Glomerular visceral epithelial cell (primary cell): ENCODE measurements around the gene CHD1.
"Not testable (repeated sequence)": the region's sequence is repeated elsewhere in the genome, so short reads cannot be mapped to it uniquely, and the experiment has no call there.

Experiments
- DNase-seq: peaks from one replicate; pipeline ENCODE4 v3.0.0-alpha.2; 2016; ENCODE audit errors: extremely low spot score

CHD1 gene

DNA sequence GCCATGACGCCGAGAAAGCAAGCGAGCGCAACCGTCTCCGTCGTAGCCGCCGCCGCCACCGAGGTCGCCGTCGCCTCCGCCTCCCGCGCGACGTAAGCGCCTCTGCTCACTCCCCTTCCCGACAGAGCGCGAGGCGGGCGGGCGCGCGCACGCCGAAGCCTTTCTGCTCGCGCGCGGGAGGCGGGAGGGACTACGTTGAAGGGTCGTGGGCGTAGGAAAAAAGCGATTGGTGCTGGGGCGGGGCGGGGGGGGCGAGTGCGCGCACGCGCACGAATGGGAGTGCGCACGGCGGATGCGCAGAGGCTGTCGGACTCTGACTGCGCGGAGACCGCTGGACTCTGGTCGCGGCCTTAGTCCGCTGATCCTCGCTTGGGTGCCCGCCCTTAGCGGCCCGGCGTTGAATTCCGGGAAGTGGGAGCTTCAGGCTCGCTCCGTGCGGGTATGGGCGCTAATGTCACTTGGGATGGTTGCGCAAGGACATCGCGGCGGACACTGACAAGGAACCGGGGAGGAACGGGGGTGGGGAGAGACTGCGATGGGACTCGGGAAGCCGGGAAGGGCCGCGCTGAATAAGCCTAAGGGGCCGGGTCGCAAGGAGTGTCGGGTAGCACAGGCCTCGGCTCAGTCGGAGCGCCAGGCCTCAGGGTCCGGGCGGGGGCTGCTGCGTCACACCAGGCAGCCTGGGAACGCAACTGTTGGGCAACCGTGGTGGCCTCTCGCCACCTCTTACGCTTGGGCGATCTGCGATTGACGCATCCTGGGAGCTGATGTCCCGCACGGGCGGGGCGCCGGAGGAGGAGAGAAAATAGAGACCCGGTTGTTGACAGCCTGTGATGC, at the start of gene CHD1:
TSS of gene CHD1 (minus strand) at position 135 of the 837 bp plus-strand sequence. CDS start 2,621 bp downstream, outside the sequence.
- peak; percentile 99 for DNase-seq

DNA sequence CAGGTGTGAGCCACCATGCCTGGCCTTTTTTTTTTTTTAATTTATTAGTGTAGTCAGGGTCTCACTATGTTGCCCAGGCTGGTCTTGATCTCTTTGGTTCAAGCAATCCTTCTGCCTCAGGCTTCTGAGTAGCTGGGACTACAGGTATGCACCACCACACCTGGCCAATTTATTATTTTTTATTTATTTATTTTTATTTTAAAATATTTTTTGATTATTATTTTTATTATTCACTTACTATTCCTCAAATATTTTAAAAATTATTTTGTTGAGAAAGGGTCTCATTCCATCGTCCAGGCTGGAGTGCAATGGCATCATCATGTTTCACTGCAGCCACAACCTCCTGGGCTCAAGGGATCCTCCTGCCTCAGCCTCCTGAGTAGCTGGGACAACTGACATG, 49.7 kb upstream of the CHD1 start:
- DNase-seq: no peak

DNA sequence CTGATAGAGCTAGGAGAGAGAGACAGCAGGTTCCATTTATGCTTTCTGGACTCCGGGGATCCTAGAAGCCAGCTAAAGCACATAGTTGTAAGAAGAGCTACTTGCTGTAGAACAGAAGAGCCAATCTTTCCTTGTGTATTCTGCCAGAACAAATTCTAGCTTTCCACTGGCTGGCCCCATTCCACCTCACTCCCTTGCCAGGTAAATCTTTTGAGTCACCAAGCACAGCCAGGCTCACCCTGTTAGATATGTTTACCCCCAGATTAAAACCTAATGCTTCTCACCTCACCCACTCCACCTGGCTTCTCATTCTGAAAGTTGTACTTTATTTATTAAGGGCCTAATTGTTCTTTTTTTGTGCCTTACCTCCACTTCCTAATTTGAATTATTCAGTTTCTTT, 48.9 kb upstream of the CHD1 start:
- DNase-seq: no peak

DNA sequence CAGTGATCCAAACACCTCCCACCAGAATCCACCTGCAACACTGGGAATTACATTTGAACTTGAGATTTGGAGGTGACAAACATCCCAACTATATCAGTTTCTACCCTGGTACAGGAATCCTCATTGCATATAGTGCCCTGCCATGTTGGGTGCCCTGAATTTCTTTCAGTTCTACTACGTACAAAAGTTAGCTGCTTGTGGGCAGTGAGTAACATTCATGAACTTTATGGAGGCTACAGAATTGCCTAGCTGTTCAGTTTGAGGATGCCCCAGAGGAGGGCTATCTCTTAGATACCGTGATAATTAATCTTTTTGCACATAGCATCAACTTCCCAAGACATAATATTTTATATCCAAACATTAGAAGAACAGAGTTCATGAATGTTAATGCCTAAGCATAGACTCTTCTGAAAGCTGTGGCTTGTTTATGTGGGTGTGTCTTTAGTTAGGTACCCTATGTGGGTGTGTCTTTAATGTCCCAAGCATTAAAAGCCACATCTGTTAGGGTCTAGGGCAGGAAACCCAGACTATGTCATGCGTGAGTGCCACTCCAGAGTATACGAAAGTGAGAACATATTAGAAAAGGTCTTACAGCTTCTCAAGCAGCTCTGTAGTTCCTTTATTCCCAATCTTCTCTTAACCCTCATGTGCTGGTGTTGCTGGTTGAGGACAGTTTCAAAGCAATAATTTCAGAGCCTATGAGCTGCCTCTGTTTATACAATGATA, 47.0 kb upstream of the CHD1 start:
- DNase-seq: no peak

DNA sequence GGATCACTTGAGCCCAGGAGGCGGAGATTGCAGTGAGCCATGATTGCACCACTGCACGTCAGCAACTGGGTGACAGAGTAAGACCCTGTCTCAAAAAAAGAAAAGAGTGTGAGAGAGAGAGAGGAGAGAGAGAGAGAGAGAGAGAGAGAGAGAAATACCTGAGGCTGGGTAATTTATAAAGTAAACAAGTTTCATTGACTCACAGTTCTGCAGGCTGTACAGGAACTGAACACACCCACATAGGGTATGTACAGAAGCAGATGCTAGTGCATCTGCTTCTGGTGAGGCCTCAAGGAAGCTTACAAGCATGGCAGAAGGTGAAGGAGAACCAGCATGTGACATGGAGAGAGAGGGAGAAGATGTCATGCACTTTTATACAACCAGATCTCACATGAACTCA, 46.4 kb upstream of the CHD1 start:
- DNase-seq: no peak

DNA sequence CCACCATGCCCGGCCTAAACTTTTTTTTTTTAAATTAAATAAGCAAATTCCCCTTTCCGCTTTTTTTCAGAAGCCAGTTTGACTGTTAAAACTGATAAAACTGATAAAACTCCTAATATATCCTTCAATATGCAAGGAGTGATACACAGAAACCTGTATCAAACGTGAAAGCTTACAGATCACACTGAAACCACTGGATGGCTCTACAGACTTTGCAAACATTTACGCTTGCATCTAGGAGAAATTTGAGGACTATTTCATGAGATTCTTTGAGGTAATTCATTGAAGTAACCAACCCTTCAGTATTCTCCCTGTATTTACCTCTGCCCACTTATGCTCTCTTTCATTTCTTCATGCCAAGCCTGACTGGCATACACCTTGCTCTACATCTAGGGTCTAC, 40.6 kb upstream of the CHD1 start:
- DNase-seq: no peak

DNA sequence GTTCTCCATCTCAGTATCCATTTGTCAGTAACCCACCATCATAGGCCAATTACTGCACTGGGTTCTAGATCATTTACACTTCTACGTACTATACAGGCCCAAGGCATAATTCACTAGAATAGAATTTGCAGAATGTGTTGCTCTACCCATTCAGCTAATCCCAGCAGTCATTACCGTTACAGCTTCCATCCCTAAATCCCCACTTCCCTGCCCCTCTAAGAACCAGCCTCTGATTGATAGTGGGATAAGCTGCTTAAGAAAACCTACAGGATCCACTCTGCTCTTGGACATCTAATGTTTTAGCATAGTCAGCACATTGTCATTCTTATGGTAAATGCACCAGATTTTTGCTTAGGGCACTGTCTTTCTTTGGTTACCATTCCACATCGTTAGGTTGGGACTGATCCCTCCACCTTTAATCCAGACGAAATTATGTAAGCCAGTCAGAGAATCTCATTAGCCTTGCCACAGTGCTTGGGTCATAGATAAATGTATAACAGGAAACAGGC, 39.3 kb upstream of the CHD1 start:
- no peak for DNase-seq

DNA sequence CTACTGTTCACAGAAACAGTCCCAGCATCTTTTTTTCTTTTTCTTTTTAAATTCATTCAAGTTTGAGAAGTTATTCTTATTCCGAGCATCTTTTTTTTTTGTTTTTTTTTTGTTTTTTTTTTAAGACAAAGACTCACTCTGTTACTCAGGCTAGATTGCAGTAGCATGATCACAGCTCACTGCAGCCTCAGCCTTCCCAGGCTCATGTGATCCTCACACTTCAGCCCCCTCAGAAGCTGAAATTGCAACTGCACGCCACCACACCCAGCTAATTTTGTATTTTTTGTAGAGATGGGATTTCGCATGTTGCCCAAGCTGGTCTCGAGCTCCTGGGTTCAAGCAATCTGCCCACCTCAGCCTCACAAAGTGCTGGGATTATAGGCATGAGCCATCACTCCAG, 36.4 kb upstream of the CHD1 start:
- DNase-seq: no peak

DNA sequence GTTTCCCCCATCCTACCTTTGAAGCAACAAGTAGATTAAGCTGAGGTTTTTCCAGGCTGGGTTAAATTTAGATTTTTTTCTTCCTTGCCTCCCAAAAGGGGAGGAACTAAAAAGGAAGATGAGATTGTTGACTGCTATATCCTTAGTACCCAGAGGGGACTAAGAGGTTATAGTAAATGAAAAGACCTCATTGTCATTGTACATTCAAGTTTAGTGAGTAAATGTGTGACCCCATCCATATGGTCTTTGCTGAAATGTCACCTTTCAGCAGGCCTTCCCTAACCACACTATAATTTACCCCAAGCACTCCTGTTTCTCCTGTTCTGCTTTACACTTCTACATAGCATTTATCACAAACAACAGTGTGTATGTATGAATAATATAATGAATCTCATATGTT, 35.8 kb upstream of the CHD1 start:
- DNase-seq: no peak

DNA sequence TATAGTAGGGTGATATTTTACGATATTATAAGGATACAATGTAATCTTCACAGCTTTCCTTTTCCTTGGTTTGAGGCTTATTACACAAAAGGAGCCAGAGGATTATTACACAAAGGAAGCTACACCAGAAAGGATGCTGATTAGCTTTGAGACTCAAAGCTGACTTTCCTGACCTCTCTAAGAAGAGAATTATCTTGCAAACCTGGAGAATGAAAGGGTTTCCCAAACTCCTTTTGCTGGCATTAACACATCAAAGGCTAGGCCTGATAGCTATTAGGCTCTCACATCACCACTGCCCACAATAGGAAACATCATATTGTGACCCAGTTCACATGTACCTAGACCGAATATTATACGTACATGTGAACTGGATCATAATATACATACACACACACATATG, 34.2 kb upstream of the CHD1 start:
- no peak for DNase-seq

DNA sequence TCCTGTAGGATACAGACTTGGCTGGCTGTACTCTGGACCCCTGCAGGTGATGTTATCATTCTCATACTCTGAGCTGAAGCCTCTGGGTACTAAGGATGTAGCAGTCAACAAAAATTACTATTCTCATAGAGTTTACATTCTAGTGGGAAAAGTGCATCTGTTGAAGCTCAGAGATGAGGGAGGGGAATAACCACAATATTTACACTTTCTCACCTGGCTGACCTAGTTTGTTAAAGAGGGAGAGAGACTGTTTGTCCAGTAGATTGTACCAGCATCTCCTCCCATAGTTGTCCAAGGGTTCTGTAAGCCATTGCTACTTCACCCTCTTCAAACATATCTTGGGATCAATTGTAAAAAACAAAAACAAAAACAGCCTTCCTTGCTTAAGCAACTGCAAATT, 33.8 kb upstream of the CHD1 start:
- no peak for DNase-seq

DNA sequence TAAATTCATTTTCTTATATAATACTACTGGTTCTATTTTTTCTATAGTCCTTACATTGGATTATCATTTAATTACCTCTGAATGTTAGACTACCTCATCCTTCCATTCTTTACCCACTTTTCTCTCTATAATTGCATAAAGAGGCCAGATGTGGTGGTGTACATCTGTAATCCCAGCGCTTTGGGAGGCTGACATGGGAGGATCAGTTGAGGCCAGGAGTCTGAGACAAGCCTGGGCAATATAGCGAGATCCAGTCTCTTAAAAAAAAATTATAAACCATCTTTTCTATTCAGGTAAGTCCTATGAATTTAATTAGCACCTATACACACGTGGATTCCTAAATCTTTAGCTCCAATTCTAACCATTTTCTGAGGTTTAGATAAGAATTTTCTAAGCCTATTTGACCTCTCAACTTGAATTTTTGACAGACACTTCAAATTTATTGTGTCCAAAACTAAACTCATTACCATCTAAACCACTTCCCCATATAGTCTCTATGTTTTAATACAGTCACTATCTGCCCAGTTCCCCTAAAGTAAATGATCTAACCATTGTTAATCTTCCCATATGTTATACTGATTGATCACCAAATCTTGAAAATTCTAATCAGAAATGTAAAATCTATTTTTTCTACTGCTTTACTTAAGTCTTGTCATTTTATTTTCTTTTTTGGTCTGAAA, 33.0 kb upstream of the CHD1 start:
- DNase-seq: no peak

DNA sequence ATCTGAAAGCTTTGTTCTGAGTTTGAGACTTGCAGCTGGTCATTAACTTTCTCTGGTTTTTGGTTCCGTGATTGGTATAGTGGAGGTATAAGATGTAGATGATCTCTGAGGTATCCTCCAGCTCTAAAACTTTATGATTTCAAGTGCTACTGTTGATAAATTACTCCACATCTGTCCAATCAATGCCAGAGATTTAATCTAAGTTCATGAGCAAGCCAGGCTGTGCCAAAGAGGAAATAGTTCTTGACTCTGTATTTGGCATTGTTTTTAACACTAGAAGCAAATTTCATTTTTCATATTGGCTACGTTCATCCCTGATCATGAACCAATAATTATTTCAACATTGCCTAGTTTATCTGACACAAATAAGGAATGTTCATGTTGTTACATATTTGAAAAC, 28.5 kb upstream of the CHD1 start:
- DNase-seq: no peak

DNA sequence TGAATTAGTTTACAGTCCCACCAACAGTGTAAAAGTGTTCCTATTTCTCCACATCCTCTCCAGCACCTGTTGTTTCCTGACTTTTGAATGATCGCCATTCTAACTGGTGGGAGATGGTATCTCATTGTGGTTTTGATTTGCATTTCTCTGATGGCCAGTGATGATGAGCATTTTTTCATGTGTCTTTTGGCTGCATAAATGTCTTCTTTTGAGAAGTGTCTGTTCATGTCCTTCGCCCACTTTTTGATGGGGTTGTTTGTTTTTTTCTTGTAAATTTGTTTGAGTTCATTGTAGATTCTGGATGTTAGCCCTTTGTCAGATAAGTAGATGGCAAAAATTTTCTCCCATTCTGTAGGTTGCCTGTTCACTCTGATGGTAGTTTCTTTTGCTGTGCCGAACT, 27.1 kb upstream of the CHD1 start:
- not testable (repeated sequence) for DNase-seq

DNA sequence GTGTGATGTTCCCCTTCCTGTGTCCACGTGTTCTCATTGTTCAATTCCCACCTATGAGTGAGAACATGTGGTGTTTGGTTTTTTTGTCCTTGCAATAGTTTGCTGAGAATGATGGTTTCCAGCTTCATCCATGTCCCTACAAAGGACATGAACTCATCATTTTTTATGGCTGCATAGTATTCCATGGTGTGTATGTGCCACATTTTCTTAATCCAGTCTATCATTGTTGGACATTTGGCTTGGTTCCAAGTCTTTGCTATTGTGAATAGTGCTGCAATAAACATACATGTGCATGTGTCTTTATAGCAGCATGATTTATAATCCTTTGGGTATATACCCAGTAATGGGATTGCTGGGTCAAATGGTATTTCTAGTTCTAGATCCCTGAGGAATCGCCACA, 26.7 kb upstream of the CHD1 start:
- DNase-seq: not testable (repeated sequence)

DNA sequence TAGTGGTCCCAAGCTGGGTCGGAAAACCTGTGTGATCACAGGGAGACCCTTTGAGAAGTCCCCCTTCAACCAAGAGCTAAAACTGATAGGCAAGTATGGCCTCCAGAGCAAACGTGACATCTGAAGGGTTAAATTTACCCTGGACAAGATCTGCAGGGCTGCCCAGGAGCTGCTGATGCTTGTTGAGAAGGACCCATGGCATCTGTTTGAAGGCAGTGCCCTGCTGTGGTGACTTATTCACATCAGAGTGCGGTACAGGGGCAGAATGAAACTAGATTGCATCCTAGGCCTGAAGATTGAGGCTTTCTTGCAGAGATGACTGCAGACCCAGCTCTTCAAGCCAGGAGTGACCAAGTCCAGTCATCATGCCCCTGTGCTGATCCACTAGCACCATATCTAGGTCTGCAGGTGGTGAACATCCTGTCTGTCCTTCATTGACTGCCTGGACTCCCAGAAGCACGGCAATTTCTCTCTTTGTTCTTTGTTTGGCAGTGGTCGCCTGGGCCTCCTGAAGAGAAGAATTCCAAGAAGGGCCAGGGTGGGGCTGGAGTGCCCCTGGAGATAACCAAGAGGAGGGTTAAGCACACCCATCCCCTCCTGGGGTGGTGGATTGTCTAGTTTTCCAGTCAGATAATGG, 25.7 kb upstream of the CHD1 start:
- no peak for DNase-seq

DNA sequence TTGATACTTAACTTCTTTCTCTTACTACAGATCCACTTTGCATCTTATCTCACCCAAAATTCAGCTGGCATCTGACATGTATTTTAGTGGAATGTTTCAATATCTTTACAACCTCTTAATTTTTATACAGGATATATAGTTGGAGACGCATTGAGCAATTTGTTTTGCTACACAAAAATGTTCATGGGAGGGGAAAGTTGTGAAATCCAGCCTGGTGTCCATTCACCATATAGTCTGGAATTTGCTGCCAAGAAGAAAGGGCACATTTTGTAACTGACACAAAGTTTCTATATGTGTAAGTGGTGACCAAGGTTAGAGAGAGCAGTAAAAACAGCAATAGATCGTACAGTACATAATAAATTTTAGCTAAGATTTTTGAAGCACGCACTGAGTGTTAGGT, 14.0 kb upstream of the CHD1 start:
- DNase-seq: no peak

DNA sequence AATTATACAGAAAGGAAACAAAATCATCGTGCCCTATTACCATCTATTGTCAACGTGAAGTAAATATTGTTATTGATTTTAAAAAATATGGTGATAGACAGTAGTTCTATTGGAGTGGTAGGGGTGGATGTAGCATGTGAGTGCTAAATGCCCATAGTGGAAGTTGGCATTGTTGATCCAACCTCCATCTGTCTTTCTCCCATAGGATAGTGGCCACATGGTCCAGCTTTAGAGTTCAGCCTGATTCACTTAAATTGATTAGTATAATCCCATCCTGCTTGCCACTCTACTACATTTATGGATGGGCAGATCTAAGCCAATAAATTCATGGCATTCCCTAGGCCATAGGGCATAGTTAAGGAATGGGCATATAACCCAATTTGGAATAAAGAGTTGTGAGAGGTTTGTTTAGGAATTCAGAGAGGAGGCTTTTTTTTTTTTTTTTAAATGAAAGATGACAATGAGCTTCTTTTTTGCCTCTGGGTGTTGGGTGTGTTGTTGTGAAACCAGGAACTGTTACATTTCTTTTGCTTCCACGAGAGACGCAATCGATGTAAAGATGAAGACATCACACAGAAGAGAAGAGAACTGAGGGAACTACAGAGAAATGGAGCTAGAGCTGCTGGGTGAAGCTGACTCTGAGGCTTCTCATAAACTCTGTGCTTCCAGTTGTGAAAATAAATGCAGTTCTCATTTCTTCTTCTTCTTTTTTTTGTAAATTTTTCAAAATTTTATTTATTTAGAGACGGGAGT, 12.5 kb upstream of the CHD1 start:
- DNase-seq: no peak

DNA sequence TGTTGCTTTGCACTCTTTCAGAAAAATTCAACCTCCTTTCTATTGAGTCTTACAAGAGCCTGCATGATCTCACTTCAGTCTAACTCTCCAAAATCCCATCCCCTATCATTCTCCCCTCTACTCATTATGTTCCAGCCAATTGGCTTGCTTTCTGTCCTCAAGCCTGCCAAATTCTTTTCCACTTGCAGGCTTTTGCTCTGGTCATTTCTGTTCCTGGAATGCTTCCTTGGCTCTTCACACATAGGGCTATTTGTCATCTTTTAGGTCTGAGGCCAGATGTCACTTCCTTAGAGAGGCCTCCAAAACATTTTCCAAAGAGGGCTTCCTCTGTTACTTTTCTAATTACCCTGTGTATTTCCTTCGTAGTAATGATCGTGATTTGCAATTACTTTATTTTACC, 11.8 kb upstream of the CHD1 start:
- no peak for DNase-seq

DNA sequence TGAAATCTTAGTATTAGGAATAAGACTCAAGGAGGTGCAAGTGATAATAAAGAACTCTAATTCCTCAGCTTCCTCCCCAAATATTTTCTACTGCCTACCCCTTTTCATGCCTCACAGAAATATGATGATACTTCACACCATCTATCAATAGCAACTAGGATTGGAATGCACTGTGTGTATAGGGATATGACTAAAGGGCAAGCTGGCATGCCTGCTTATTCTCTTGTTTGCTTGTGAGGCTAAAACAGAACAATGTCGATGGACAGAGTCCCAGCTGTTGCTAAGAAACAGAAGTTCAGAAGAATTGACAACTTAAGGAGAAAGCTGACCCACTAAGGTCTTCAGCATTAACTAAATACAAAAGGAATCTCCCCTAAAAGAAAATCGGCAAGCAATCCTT, 9.7 kb upstream of the CHD1 start:
- DNase-seq: no peak

DNA sequence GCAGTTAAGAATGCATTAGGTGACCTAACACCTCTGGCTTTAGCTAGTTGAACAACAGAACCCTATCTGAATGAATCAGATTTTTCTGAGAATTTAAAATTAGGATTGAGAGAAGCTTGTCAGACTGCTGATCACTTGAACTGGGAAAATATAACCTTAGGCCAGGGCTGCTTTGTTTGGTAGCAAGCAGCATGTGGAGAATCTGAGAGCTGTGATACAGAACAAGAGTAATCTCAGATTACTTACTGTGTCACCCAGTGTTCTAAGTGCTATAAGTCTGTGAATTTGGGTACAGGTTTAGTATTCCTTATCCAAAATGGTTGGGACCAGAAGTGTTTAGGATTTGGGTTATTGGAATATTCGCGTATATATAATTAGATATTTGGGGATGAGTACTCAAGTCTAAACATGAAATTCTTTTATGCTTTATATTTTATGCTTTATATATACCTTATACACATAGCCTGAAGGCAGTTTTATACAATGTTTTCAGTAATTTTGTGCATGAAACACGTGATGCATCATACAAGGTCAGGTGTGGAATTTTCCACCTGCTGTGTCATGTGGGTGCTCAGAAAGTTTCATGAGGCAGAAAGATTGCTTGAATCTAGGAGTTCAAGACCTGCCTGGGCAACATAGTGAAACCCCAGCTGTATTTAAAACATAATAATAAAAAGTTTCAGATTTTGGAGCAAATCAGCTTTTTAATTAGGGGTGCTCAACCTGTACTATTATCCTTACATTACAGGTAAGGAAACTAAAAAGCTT, 8.3 kb upstream of the CHD1 start:
- no peak for DNase-seq
